GM12872 (cell line): ENCODE measurements around the gene APOBEC3F.

Experiments
- CTCF ChIP-seq: IDR thresholded peaks from 3 replicates; pipeline ENCODE4 v1.5.1; 2011; ENCODE audit warnings: low read depth, mild to moderate bottlenecking, low read length, moderate library complexity; ENCODE audit not compliant: insufficient read depth

APOBEC3F gene

DNA sequence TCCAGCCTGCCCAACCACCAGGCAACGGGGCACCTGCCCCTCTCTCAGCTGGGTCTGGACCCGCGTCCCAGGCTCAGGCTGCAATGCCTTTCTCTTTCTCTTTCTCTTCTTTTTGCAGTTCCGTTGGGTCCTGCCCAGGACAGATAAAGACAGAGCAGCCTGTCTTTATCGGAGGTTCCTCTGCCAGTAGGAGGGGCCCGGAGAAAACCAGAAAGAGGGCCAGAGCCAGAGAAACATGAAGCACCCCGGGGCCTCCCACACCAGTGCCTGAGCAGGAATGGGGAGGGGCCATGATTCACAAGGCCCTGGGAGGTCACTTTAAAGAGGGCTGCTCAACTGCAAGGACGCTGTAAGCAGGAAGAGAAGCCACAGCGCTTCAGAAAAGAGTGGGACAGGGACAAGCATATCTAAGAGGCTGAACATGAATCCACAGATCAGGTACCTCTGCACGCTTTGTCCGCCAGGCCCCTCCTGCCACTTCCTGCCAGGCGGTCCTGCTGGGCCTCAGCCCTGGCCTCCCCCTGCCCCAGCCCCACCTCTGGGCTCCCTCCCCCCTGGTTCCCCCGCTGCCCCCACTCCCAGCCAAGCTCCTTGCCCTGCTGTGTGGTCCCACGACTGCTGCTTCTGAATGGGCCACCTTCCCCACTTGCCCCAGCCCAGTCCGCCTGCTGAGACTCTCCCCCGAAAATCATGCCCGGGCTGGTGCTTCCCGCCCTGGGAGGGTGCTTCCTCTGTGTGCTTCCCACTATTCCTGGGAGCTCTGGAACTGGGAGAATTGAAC is 26.5 kb upstream of the APOBEC3F start, which contains the start of gene APOBEC3C:
Gene APOBEC3C, plus strand, starts transcription at position 316 of the 781 bp plus-strand sequence. Its CDS starts 106 bp downstream, at position 422.
- no peak for TF ChIP-seq CTCF

- TF ChIP-seq CTCF: no peak
Observed at GRCh38 chr22:39016592-39016991, 24.1 kb upstream of the APOBEC3F start.

GRCh38 chr22:39017596-39018365 is 22.9 kb upstream of the APOBEC3F start:
- no peak for TF ChIP-seq CTCF

- no peak for TF ChIP-seq CTCF
Observed at GRCh38 chr22:39021552-39022250, 19.0 kb upstream of the APOBEC3F start.

DNA sequence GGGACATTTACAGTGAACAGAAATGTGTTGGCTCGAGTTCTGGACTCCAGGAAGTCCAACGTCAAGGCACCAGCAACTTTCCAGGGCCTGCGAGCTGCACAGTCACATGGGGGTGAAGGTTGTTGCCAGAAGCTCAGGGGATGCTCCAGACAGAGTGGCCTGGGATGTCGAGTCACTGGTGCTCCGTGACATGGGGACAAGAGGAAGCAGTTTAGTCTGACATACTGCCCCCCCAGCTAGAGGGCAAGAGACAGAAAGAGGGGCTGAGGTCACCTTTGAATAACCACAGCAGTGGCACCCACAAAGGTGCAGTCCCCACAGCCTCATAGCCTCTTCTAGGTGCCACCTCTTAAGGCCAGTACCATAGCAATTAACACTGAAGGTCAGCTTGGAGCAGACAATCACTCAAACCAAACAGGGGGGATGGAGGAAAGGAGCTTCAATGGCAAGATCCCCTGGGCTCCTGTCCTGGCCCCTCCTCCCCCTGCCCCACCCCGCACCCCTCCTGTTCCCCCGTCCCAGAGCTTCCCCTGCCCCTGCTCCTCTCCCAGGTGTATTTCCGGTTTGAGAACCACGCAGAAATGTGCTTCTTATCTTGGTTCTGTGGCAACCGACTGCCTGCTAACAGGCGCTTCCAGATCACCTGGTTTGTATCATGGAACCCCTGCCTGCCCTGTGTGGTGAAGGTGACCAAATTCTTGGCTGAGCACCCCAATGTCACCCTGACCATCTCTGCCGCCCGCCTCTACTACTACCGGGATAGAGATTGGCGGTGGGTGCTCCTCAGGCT is 15.9 kb upstream of the APOBEC3F start:
- TF ChIP-seq CTCF: no peak

- no peak for TF ChIP-seq CTCF
Observed at GRCh38 chr22:39026509-39027150, 14.0 kb upstream of the APOBEC3F start.
